H9 (cell line): ENCODE results near the gene OSTN. TPM values are rescaled to one million over a fixed set of nuclear protein-coding genes. Genes with fewer than 3 reads are reported as not detected.

Source experiments
- DNase-seq: peaks from one replicate; pipeline ENCODE4 v3.0.0-alpha.2; 2017
- H2AFZ ChIP-seq: one replicate; pipeline ENCODE4 v1.6.1; 2013; ENCODE audit warnings: mild to moderate bottlenecking, low read length, control low read depth, moderate library complexity
- H2AK5ac ChIP-seq: 2 replicates; pipeline ENCODE4 v1.6.1; 2013; ENCODE audit warnings: low read length, control low read depth, mixed read lengths; ENCODE audit not compliant: insufficient read length
- H2BK120ac ChIP-seq: one replicate; pipeline ENCODE4 v1.6.1; 2013; ENCODE audit warnings: low read depth, mild to moderate bottlenecking, low read length, control low read depth, inconsistent platforms; ENCODE audit not compliant: poor library complexity, severe bottlenecking
- H2BK12ac ChIP-seq: 2 replicates; pipeline ENCODE4 v1.6.1; 2013; ENCODE audit warnings: low read length, control low read depth, mixed read lengths, low read depth; ENCODE audit not compliant: insufficient read length
- H2BK15ac ChIP-seq: 2 replicates; pipeline ENCODE4 v1.6.1; 2013; ENCODE audit warnings: low read depth, low read length, control low read depth
- H2BK20ac ChIP-seq: one replicate; pipeline ENCODE4 v1.6.1; 2013; ENCODE audit warnings: low read depth, mild to moderate bottlenecking, low read length, control low read depth, inconsistent platforms; ENCODE audit not compliant: poor library complexity, severe bottlenecking
- H2BK5ac ChIP-seq: 2 replicates; pipeline ENCODE4 v1.6.1; 2013; ENCODE audit warnings: low read length, control low read depth, mixed read lengths; ENCODE audit not compliant: insufficient read length
- H3K14ac ChIP-seq: 2 replicates; pipeline ENCODE4 v1.6.1; 2013; ENCODE audit warnings: low read length, control low read depth; ENCODE audit not compliant: insufficient read depth
- H3K18ac ChIP-seq: 2 replicates; pipeline ENCODE4 v1.6.1; 2013; ENCODE audit warnings: low read depth, mild to moderate bottlenecking, mixed read lengths, low read length, control low read depth; ENCODE audit not compliant: insufficient read length
- H3K23ac ChIP-seq: 2 replicates; pipeline ENCODE4 v1.6.1; 2013; ENCODE audit warnings: low read length, control low read depth, mixed read lengths, low read depth; ENCODE audit not compliant: insufficient read length
- H3K23me2 ChIP-seq: 2 replicates; pipeline ENCODE4 v1.6.1; 2013; ENCODE audit warnings: low read depth, mild to moderate bottlenecking, mixed read lengths, low read length, control low read depth; ENCODE audit not compliant: insufficient read length, poor library complexity, severe bottlenecking
- H3K27ac ChIP-seq: 2 replicates; pipeline ENCODE4 v1.5.1; 2013; ENCODE audit warnings: low read length, control low read depth, mixed read lengths, low read depth; ENCODE audit not compliant: insufficient read length
- H3K27me3 ChIP-seq: 2 replicates; pipeline ENCODE4 v1.6.1; 2013; ENCODE audit warnings: low read length, control low read depth, inconsistent platforms; ENCODE audit not compliant: insufficient read depth
- H3K4ac ChIP-seq: 2 replicates; pipeline ENCODE4 v1.6.1; 2013; ENCODE audit warnings: low read depth, mild to moderate bottlenecking, control low read depth, inconsistent platforms, low read length, moderate library complexity
- H3K4me1 ChIP-seq: 2 replicates; pipeline ENCODE4 v1.6.1; 2013; ENCODE audit warnings: low read length, control low read depth, inconsistent platforms; ENCODE audit not compliant: insufficient read depth
- H3K4me2 ChIP-seq: 2 replicates; pipeline ENCODE4 v1.6.1; 2013; ENCODE audit warnings: low read length, control low read depth, mixed read lengths; ENCODE audit not compliant: insufficient read length, insufficient read depth
- H3K56ac ChIP-seq: 2 replicates; pipeline ENCODE4 v1.6.1; 2013; ENCODE audit warnings: low read depth, mild to moderate bottlenecking, mixed read lengths, low read length, control low read depth; ENCODE audit not compliant: insufficient read length
- H3K79me1 ChIP-seq: 2 replicates; pipeline ENCODE4 v1.6.1; 2013; ENCODE audit warnings: low read depth, mild to moderate bottlenecking, moderate library complexity, low read length, control low read depth, inconsistent platforms; ENCODE audit not compliant: insufficient read depth, poor library complexity, severe bottlenecking
- H3K79me2 ChIP-seq: 2 replicates; pipeline ENCODE4 v1.6.1; 2013; ENCODE audit warnings: low read length, control low read depth, inconsistent platforms; ENCODE audit not compliant: insufficient read depth
- H3K9ac ChIP-seq: 2 replicates; pipeline ENCODE4 v1.6.1; 2013; ENCODE audit warnings: low read length, control low read depth, mixed read lengths; ENCODE audit not compliant: insufficient read length; ENCODE audit errors: extremely low read depth
- H3K9me3 ChIP-seq: one replicate; pipeline ENCODE4 v1.6.1; 2013; ENCODE audit warnings: low read depth, low read length, inconsistent platforms; ENCODE audit not compliant: control insufficient read depth
- H3T11ph ChIP-seq: one replicate; pipeline ENCODE4 v1.6.1; 2013; ENCODE audit warnings: mild to moderate bottlenecking, low read length, control low read depth, inconsistent platforms
- H4K20me1 ChIP-seq: one replicate; pipeline ENCODE4 v1.6.1; 2013; ENCODE audit not compliant: control insufficient read depth, insufficient read length, insufficient read depth
- H4K5ac ChIP-seq: 2 replicates; pipeline ENCODE4 v1.6.1; 2013; ENCODE audit warnings: low read depth, mild to moderate bottlenecking, mixed read lengths, low read length, control low read depth; ENCODE audit not compliant: insufficient read length
- H4K8ac ChIP-seq: replicated peaks from 2 replicates; pipeline ENCODE4 v1.6.1; 2013; ENCODE audit warnings: low read length, control low read depth, mixed read lengths, low read depth; ENCODE audit not compliant: insufficient read length
- H4K91ac ChIP-seq: 2 replicates; pipeline ENCODE4 v1.6.1; 2013; ENCODE audit warnings: low read depth, mild to moderate bottlenecking, moderate library complexity, mixed read lengths, low read length, control low read depth; ENCODE audit not compliant: insufficient read length
- H3K27ac Mint-ChIP-seq, 3 experiments: 2 replicates in 2 of 3; 3 replicates in 1 of 3; pipeline ENCODE4 v1.8.0; 2020 to 2021; ENCODE audit warnings: mixed read lengths in 3 of 3, mild to moderate bottlenecking in 1 of 3, moderate library complexity in 1 of 3
- H3K27me3 Mint-ChIP-seq: 2 replicates; pipeline ENCODE4 v1.8.0; 2021; ENCODE audit warnings: low read depth, mild to moderate bottlenecking, moderate library complexity, mixed read lengths
- H3K36me3 Mint-ChIP-seq, 3 experiments: 2 replicates in 2 of 3; 3 replicates in 1 of 3; pipeline ENCODE4 v1.8.0; 2020 to 2021; ENCODE audit warnings: low read depth in 3 of 3, mixed read lengths in 3 of 3; ENCODE audit not compliant: insufficient read depth in 1 of 3
- H3K4me1 Mint-ChIP-seq, 2 experiments: 2 replicates each; pipeline ENCODE4 v1.8.0; 2020; ENCODE audit warnings: mixed read lengths in 2 of 2
- H3K4me3 Mint-ChIP-seq, 2 experiments: 2 replicates in 1 of 2; 3 replicates in 1 of 2; pipeline ENCODE4 v1.8.0; 2020 to 2021; ENCODE audit warnings: mild to moderate bottlenecking in 2 of 2, mixed read lengths in 2 of 2, moderate library complexity in 1 of 2
- H3K9me3 Mint-ChIP-seq, 2 experiments: 2 replicates in 1 of 2; 3 replicates in 1 of 2; pipeline ENCODE4 v1.8.0; 2020; ENCODE audit warnings: mild to moderate bottlenecking in 2 of 2, mixed read lengths in 2 of 2, moderate library complexity in 1 of 2
- WGBS: extraction: QIAGEN DNeasy Blood & Tissue Kit; methylation state at CpG from one replicate; pipeline ENCODE4 v1.1.7; 2013; ENCODE audit warnings: missing lambda C conversion rate, low lambda C conversion rate, mixed read lengths; ENCODE audit not compliant: insufficient read length; ENCODE audit errors: extremely low coverage; 5-methylcytosine and 5-hydroxymethylcytosine counted together
- total RNA-seq: library from RNA; stranded (reverse); gene quantifications from 2 replicates; pipeline ENCODE4 v1.2.1, GENCODE V29; 2021
- TF ChIP-seq, protein P1 (sequence below): fragments of 200-600 bp; sonication (generic); conservative IDR thresholded peaks from 3 replicates; pipeline ENCODE4 v1.8.0; 2021; ENCODE audit warnings: antibody characterized with exemption, mild to moderate bottlenecking

Gene OSTN
- total RNA-seq, 1 experiment from 2014 or later = 0.07 TPM

DNA sequence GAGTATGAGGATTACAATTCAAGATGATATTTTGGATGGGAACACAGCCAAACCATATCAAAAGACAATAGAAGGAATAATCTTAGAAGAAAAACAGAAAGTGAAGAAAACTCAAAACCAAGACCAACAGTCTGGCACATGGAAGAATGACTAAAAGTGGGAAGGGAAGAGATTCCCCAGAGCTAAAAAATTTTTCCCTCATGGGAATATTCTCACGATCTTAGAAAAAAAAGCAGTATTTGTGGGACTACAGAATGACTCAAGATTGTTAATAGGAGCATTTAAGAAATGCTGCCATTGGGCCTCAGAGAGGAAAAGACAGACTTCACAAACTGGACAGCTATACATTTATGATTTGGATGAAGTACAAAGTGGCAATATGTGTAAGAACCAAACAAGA lies 18.3 kb downstream of the OSTN start:
- Histone ChIP-seq H4K20me1 (no peaks in the 10 kb centered on the region), H3K9ac (no peak overlapping the region), H2BK120ac (no peak overlapping the region), H3K4me1 (no peaks in the 10 kb centered on the region), H3K23ac (no peak overlapping the region), H2AK5ac (no peak overlapping the region), H4K91ac (no peak overlapping the region), H3K27me3 (no peaks in the 10 kb centered on the region), H3K56ac (no peak overlapping the region), H4K5ac (no peak overlapping the region), H2BK12ac (no peak overlapping the region), H3T11ph (no peak overlapping the region), H3K27ac (no peak overlapping the region), H2BK20ac (no peak overlapping the region), H3K23me2 (no peaks in the 10 kb centered on the region), H4K8ac (no peak overlapping the region), H3K4ac (no peak overlapping the region), H2BK5ac (no peak overlapping the region), H3K9me3 (no peaks in the 10 kb centered on the region), H3K79me2 (no peaks in the 10 kb centered on the region), H3K18ac (no peak overlapping the region), H3K14ac (no peak overlapping the region), H2BK15ac (no peak overlapping the region), H3K4me2 (no peak overlapping the region), H2AFZ (no peak overlapping the region), H3K79me1 (no peaks in the 10 kb centered on the region)
- H3K4me3 Mint-ChIP-seq = no peak overlapping the region
- no peaks in the 10 kb centered on the region for H3K27me3 Mint-ChIP-seq
- peaks cover 7 to 21% (median 9%) of the 10 kb centered on the region in 3 experiments for H3K36me3 Mint-ChIP-seq
- TF ChIP-seq, protein P1, sequence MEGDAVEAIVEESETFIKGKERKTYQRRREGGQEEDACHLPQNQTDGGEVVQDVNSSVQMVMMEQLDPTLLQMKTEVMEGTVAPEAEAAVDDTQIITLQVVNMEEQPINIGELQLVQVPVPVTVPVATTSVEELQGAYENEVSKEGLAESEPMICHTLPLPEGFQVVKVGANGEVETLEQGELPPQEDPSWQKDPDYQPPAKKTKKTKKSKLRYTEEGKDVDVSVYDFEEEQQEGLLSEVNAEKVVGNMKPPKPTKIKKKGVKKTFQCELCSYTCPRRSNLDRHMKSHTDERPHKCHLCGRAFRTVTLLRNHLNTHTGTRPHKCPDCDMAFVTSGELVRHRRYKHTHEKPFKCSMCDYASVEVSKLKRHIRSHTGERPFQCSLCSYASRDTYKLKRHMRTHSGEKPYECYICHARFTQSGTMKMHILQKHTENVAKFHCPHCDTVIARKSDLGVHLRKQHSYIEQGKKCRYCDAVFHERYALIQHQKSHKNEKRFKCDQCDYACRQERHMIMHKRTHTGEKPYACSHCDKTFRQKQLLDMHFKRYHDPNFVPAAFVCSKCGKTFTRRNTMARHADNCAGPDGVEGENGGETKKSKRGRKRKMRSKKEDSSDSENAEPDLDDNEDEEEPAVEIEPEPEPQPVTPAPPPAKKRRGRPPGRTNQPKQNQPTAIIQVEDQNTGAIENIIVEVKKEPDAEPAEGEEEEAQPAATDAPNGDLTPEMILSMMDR = no peak
- no CpG with 5 or more reads among the region's 1 CpG for WGBS
- DNase-seq = no peak
- H3K4me1 Mint-ChIP-seq = no peaks in the 10 kb centered on the region
- peaks cover 14 to 16% of the 10 kb centered on the region in 2 experiments for H3K9me3 Mint-ChIP-seq
- no peak overlapping the region for H3K27ac Mint-ChIP-seq
